OCI-LY7 (cell line): ENCODE data around the gene GPNMB.

ENCODE experiments used
- CTCF ChIP-seq: fragments of 200-600 bp; sonication (generic); conservative IDR thresholded peaks from 2 replicates; pipeline ENCODE4 v1.5.1; 2014; ENCODE audit warnings: mild to moderate bottlenecking, antibody characterized with exemption, low read length, moderate library complexity, mixed read lengths
- EZH2phosphoT487 ChIP-seq: fragments of 200-600 bp; sonication (generic); IDR thresholded peaks from 2 replicates; pipeline ENCODE4 v1.6.1; 2018; ENCODE audit warnings: low read depth, borderline replicate concordance, mild to moderate bottlenecking, mixed run types, antibody characterized with exemption, low read length, moderate library complexity, mixed read lengths

- TF ChIP-seq CTCF (no peak), EZH2phosphoT487 (no peak)
Observed at GRCh38 chr7:23207884-23208283, 38.7 kb upstream of the GPNMB start.
